ENCODE data around the gene ULBP2. TPM values are rescaled to one million over a fixed set of nuclear protein-coding genes. Genes with fewer than 3 reads are reported as not detected.

Gene ULBP2
- polyA plus RNA-seq, 2 of the 4 experiments (the other 2 are of a cell fraction), result 2.7 to 4.5 TPM

GRCh38 chr6:149962461-149963211 is 20.8 kb downstream of the ULBP2 start:
- 71% methylated on average over 7 of the region's 7 CpGs for WGBS (ENCODE audit: missing lambda C conversion rate)

GRCh38 chr6:149963212-149963461 is 21.3 kb downstream of the ULBP2 start:
- peaks cover 8% of the 10 kb centered on the region for H3K4me1 ChIP-seq
- ATAC-seq (peak; percentile 61 to 69), DNase-seq (ENCODE audit: low read depth in 1 of 2, low spot score in 1 of 2) (peak; percentile 43 to 71), FAIRE-seq (no peak)
- H3K4me2 ChIP-seq, result peak overlapping the region; percentile 93
- peak overlapping the region; percentile 78 to 91 for H3K27ac ChIP-seq
- POLR2A ChIA-PET, result no interaction called here
- CTCF ChIA-PET, result no interaction called here
- 1% methylated on average over 6 of the region's 8 CpGs for WGBS (ENCODE audit: missing lambda C conversion rate)
- H3K9me3 ChIP-seq, result no peaks in the 10 kb centered on the region
- H3K4me3 ChIP-seq, result peak overlapping the region; percentile 47
- TF ChIP-seq BCL3 (IDR thresholded peaks at IDR 0.05), result no peak
- TF ChIP-seq FOSL2 (IDR thresholded peaks at IDR 0.05), result no peak
- TF ChIP-seq FOSL2 (CRISPR knock-in tag; IDR thresholded peaks at IDR 0.05), result no peak
- no peak for TF ChIP-seq RNF2 (IDR thresholded peaks at IDR 0.05; ENCODE audit: borderline replicate concordance, low read depth)
- TF ChIP-seq CTCF (IDR thresholded peaks at IDR 0.05), result no peak

More at GRCh38 chr6:149962461-149963211, 20.8 kb downstream of the ULBP2 start:
- POLR2A ChIA-PET, result no interaction called here
- H3K9me3 ChIP-seq, result no peaks in the 10 kb centered on the region
- DNase-seq (ENCODE audit: low read depth in 1 of 2, low spot score in 1 of 2) (no peak), ATAC-seq (no peak; a peak in 1 of 6 replicates), FAIRE-seq (no peak)
- CTCF ChIA-PET, result interaction anchor here (0.9 to 1.8 kb wide), 5 partner anchors 28 to 433 kb away, joined by 3 to 5 read pairs (median 4); no protein-coding TSS in a partner anchor
- H3K4me3 ChIP-seq, result peak overlapping the region; percentile 47
- no peak for TF ChIP-seq RNF2 (IDR thresholded peaks at IDR 0.05; ENCODE audit: borderline replicate concordance, low read depth)
- peaks cover 8% of the 10 kb centered on the region for H3K4me1 ChIP-seq
- peak overlapping the region; percentile 78 to 91 for H3K27ac ChIP-seq
- H3K4me2 ChIP-seq, result peak overlapping the region; percentile 93

- 0 out of 3 replicates have a peak, but pooled peaks have one; percentile 45 for TF ChIP-seq BCL3 (IDR thresholded peaks at IDR 0.05)
- TF ChIP-seq MAX (IDR thresholded peaks at IDR 0.05), result peak; percentile 88
- no peak for TF ChIP-seq JUNB (IDR thresholded peaks at IDR 0.05)
- peak in 1 of 2 experiments; percentile 80; a peak in 3 of 5 replicates for TF ChIP-seq JUN (IDR thresholded peaks at IDR 0.05)
- TF ChIP-seq EP300 (IDR thresholded peaks at IDR 0.05), result no peak
- peak; percentile 59; the same call in 1 of the 2 replicates for TF ChIP-seq PBX3 (IDR thresholded peaks at IDR 0.05)
- peak; percentile 82 for TF ChIP-seq E2F6 (IDR thresholded peaks at IDR 0.05; ENCODE audit: borderline replicate concordance, low read depth)
- TF ChIP-seq CEBPB (IDR thresholded peaks at IDR 0.05), result peak; percentile 63 to 81; a peak in 3 of 4 replicates
- ATAC-seq (peak; percentile 86 to 87), FAIRE-seq (no peak), DNase-seq (ENCODE audit: low read depth in 1 of 2, low spot score in 1 of 2) (peak; percentile 73 to 88)
- ChIA-PET POLR2A (interaction anchor here (1.1 kb wide), 1 partner anchor 41 kb away, joined by 4 read pairs; no protein-coding TSS in a partner anchor), CTCF (interaction anchor here (0.6 kb wide), 1 partner anchor 951 kb away, joined by 3 read pairs; no protein-coding TSS in a partner anchor)
- WGBS (ENCODE audit: missing lambda C conversion rate), result 31% methylated on average over 41 of the region's 69 CpGs
- Histone ChIP-seq H3K4me3 (peak within 1 kb of the TSS; percentile 47), H3K4me2 (peak within 1 kb of the TSS; percentile 93), H3K4me1 (peaks cover 8% of the 10 kb centered on the region), H3K9me3 (no peaks in the 10 kb centered on the region), H3K27ac (peak within 1 kb of the TSS; percentile 78 to 91)
These were observed 21.9 kb downstream of the ULBP2 start, which contains the start of gene ULBP1 for GRCh38 chr6:149963462-149964307. TSS of gene ULBP1 (plus strand) at chr6:149963943. CDS start at chr6:149964050, 107 bp downstream.
